ENCODE data around the gene SHROOM1.
A peak's percentile ranks its signal among the peaks of the same experiment; 100 is the strongest.

Gene SHROOM1

DNA sequence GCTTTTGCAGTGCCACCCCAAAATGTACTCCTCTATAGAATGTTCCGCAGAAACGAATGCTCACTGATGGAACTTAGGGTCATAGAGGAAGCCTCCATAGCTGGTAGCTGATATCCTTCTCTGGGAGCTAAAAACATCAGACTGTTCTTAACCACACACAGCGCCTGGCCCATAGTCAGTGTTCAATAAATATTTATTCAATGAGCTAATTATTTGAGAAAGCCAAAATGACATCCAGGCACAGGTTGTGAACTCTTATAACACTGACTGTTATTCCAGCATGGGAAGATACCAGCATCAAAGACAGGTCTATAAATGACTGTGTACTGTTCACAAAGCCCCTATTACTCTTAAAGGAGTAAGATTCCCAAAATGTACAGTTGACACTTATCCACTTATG is 22.9 kb upstream of the SHROOM1 start:
- Histone ChIP-seq H3K27ac (no peak overlapping the region), H3K4me3 (no peak overlapping the region)
- DNase-seq (ENCODE audit: low spot score): no peak
- TF ChIP-seq, protein P1, sequence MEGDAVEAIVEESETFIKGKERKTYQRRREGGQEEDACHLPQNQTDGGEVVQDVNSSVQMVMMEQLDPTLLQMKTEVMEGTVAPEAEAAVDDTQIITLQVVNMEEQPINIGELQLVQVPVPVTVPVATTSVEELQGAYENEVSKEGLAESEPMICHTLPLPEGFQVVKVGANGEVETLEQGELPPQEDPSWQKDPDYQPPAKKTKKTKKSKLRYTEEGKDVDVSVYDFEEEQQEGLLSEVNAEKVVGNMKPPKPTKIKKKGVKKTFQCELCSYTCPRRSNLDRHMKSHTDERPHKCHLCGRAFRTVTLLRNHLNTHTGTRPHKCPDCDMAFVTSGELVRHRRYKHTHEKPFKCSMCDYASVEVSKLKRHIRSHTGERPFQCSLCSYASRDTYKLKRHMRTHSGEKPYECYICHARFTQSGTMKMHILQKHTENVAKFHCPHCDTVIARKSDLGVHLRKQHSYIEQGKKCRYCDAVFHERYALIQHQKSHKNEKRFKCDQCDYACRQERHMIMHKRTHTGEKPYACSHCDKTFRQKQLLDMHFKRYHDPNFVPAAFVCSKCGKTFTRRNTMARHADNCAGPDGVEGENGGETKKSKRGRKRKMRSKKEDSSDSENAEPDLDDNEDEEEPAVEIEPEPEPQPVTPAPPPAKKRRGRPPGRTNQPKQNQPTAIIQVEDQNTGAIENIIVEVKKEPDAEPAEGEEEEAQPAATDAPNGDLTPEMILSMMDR (IDR thresholded peaks at IDR 0.05): no peak

DNA sequence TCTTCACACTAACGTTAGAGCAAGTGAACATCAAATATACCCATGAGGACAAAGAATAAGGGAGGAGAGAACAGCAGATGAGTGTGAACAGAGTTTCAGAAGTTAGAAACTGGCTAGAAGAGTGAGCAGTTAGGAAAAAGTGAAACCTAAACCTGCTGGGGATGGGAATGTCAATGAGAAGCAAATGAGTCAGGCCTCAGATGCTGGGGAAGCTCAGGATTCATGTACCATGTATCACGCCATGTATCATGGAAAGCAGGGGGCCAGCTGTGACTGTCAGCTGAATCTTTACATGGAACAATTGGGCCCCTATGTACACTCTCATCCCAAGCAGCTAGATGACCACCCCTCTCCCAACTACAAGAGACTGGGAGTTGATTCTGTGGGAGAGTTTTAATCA is 19.6 kb upstream of the SHROOM1 start:
- Histone ChIP-seq H3K4me3 (no peak overlapping the region), H3K27ac (no peak overlapping the region)
- TF ChIP-seq, protein P1 (IDR thresholded peaks at IDR 0.05): no peak
- no peak for DNase-seq (ENCODE audit: low spot score)

DNA sequence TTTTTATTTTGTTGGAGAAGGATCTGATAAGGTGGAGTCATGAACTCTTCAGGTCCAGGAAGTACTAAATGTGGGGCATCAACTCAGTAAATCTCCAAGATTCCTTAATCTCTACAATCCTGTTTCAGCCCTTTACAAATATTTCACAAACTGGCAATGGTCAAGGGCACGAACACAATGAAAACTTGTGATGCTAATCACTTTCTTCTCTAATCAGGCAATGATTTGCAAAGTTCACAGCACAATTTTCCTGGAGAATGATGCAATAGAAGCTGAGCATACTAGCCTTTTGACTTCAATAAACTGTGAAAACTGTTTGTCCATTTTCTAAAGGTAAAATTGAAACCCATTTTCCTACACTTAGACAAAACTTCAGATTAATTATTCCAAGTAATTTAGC is 18.9 kb upstream of the SHROOM1 start:
- DNase-seq (ENCODE audit: low spot score): no peak
- Histone ChIP-seq H3K27ac (no peak overlapping the region), H3K4me3 (no peak overlapping the region)
- TF ChIP-seq, protein P1 (IDR thresholded peaks at IDR 0.05): no peak

- no peak for DNase-seq (ENCODE audit: low spot score)
- Histone ChIP-seq H3K4me3 (no peak overlapping the region), H3K27ac (no peak overlapping the region)
- TF ChIP-seq, protein P1 (IDR thresholded peaks at IDR 0.05): no peak
Observed at GRCh38 chr5:132848270-132848669, 17.8 kb upstream of the SHROOM1 start.

GRCh38 chr5:132841305-132841704 is 10.9 kb upstream of the SHROOM1 start:
- H3K27ac ChIP-seq: no peak overlapping the region

DNA sequence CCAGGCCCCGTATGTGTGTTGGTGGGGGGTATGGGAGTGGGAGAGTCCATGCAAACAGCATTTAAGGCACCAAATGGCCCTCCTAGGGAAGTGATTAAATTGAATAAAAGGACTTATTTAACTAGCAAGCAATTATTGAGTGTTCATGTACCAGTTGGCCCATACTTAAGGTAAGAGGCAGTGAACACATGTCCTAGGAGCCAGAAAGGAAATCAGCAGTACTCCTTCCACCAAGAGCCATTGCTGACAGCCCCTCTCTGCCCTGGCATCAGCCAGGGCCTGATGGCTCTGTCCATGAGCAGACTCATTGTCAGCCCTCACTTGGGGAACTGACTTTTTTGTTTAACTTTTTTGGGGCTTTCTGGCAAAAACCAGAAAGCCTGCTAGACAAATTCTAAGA is 10.4 kb upstream of the SHROOM1 start:
- Histone ChIP-seq H3K4me3 (no peak overlapping the region), H3K27ac (peak overlapping the region in 1 of 2 donors; percentile 51)
- TF ChIP-seq, protein P1 (IDR thresholded peaks at IDR 0.05): no peak
- no peak for DNase-seq (ENCODE audit: low spot score)

More at GRCh38 chr5:132841305-132841704, 10.9 kb upstream of the SHROOM1 start:
- no peak overlapping the region for H3K4me3 ChIP-seq
- TF ChIP-seq, protein P1 (IDR thresholded peaks at IDR 0.05): no peak
- no peak for DNase-seq (ENCODE audit: low spot score)

- TF ChIP-seq, protein P1 (IDR thresholded peaks at IDR 0.05): no peak
- Histone ChIP-seq H3K4me3 (no peak overlapping the region), H3K27ac (peak overlapping the region in 1 of 2 donors; percentile 51)
- no peak for DNase-seq (ENCODE audit: low spot score)
Observed at GRCh38 chr5:132840313-132840712, 9.9 kb upstream of the SHROOM1 start.
